GM18858 (cell line): ENCODE results near the gene SNAPC5.

ENCODE experiments used
- ATAC-seq: cut with Tn5 transposase; IDR thresholded peaks from one replicate; pipeline ENCODE4 v1.9.1; 2021; ENCODE audit not compliant: unreplicated experiment

The SNAPC5 gene

GRCh38 chr15:66459818-66460615 lies 37.5 kb downstream of the SNAPC5 start:
- no peak for ATAC-seq

DNA sequence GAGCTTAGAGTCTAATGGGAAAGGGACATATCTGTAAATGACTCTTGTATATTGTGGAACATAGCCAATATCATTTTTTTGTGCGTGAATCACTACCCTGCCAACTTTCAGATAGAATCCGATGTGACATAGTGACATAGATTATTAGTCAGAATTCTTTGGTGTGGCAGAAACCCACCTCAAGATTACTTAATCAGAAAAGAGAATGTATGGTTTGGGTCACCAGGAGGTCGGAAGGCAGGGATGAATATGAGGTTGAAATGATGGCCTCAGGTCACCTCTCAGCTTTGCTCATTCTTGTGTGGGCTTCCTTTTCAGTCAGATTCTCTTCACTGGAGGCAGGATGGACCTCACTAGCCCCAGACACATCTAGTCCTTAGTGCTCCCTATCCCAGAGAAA lies 41.4 kb downstream of the SNAPC5 start:
- no peak for ATAC-seq

DNA sequence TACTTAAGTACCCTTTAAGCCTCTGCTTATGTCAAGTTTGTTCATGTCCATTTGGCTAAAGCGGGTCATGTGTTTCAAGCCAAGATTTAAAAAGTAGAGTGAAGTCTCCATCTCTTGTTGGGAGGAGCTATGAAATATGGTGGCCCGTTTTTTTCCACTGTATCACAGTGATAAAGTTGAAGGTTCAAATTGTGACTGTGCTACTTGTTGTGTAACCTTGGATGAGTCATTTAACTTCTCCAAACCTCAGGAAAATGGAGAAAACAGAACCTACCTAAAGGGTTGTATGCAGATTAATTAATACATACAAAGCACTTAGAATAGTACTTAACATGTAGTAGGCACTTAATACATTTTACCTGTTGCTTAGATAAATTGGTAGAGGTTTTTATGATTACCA lies 43.4 kb downstream of the SNAPC5 start:
- ATAC-seq, result no peak

DNA sequence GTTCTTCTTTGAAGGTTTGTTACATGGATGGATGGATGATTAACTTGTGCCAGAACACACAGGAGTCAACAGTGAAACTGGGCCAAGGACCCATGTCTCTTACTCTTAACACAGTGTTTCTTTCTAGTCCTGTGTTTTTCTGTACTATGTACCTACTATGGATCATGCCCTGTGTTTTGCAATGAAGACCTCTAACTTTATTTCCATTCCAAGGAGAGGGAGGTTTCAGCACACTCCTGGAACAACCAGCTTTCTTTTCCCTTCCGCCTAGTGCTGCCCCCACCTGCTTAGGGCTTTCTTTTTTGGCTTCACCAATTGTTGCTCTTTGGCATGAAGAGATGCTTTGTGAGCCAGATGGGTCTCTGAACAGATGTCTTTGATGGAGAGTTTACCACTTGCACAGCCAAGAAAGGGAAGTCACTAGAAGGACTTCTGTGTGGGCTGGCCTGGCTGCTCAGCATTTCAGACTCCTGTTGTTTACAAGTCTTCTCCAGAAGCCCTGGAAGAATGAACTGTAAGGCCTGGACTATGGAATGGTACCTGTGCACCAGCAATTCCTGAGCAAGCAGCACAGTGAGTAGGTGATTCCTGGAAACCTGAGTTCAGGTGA lies 44.5 kb downstream of the SNAPC5 start:
- no peak for ATAC-seq

- ATAC-seq, result no peak
Observed at GRCh38 chr15:66452420-66452819, 45.1 kb downstream of the SNAPC5 start.
